Body of pancreas (tissue), 4 donors: Measurements from ENCODE around the gene HTRA3. TPM values are rescaled to one million over a fixed set of nuclear protein-coding genes. Genes with fewer than 3 reads are reported as not detected.
A peak's percentile ranks its signal among the peaks of the same experiment; 100 is the strongest.

Experiments used
- ATAC-seq: fragments of 150-250 bp; one replicate; pipeline ENCODE4 v1.9.1; 2016
- DNase-seq, 4 donors: peaks; one replicate each; pipeline ENCODE4 v3.0.0-alpha.2; 2019
- H3K27ac ChIP-seq, 4 donors: fragments of 200-600 bp; sonication (generic); 1 replicate in 3 of 4; 2 replicates in 1 of 4; pipeline versions ENCODE4 v1.5.1 to v1.6.1; 2016 to 2019; ENCODE audit warnings: mild to moderate bottlenecking in 1 of 4, mixed read lengths in 1 of 4, moderate library complexity in 1 of 4
- H3K27me3 ChIP-seq, 2 donors: fragments of 200-600 bp; sonication (generic); one replicate each; pipeline ENCODE4 v1.6.0; 2016; ENCODE audit warnings: mild to moderate bottlenecking in 1 of 2
- H3K36me3 ChIP-seq, 2 donors: fragments of 200-600 bp; sonication (generic); replicated peaks in 1 of 2; 2 replicates each; pipeline ENCODE4 v1.5.1; 2016; ENCODE audit warnings: low read depth in 2 of 2; ENCODE audit not compliant: insufficient read depth in 1 of 2
- H3K4me1 ChIP-seq: fragments of 200-600 bp; sonication (generic); one replicate; pipeline ENCODE4 v1.6.0; 2016
- H3K4me3 ChIP-seq, 2 donors: fragments of 200-600 bp; sonication (generic); 1 replicate in 1 of 2; 2 replicates in 1 of 2; pipeline ENCODE4 v1.5.1; 2016 to 2019
- H3K9me3 ChIP-seq, 3 donors: fragments of 200-600 bp; sonication (generic); 1 replicate in 2 of 3; 2 replicates in 1 of 3; pipeline ENCODE4 v1.5.1; 2016
- CTCF ChIP-seq, 7 experiments: fragments of 450-650 bp in 4 of 7; fragments of 200-600 bp in 3 of 7; sonication (generic) in 3 of 7; IDR thresholded peaks; one replicate each; pipeline ENCODE4 v1.5.1; 2016 to 2019; ENCODE audit warnings: antibody characterized with exemption in 7 of 7
- POLR2A ChIP-seq, 3 donors: fragments of 450-650 bp; IDR thresholded peaks; one replicate each; pipeline ENCODE4 v1.6.1; 2016; ENCODE audit warnings: antibody characterized with exemption in 3 of 3, mild to moderate bottlenecking in 2 of 3
- WGBS, 2 donors: methylation state at CpG; one replicate each; pipeline ENCODE4 v1.1.5; 2017; 5-methylcytosine and 5-hydroxymethylcytosine counted together
- intact Hi-C: fragments of 100-400 bp; cut with DNase I; formaldehyde crosslinking; loops from one replicate; pipeline ENCODE4 v1.15.1; 2023
- total RNA-seq, 2 donors: library from RNA; depleted of rRNA; stranded (reverse); fragments of >200 nt; gene quantifications; one replicate each; pipeline ENCODE4 v1.1.0, GENCODE V29; 2016

The HTRA3 gene
- total RNA-seq, 2 donors from 2014 or later = 4.2 to 17.5 TPM

GRCh38 chr4:8324640-8325239 lies 55.2 kb downstream of the HTRA3 start:
- peak in 1 of 4 donors; percentile 6 for DNase-seq
- ATAC-seq = no peak
- Histone ChIP-seq H3K36me3 (no peaks in the 10 kb centered on the region), H3K4me3 (no peak overlapping the region), H3K9me3 (no peaks in the 10 kb centered on the region), H3K27ac (no peak overlapping the region), H3K27me3 (no peaks in the 10 kb centered on the region), H3K4me1 (no peaks in the 10 kb centered on the region)
- TF ChIP-seq CTCF (IDR thresholded peaks at IDR 0.05) (no peak), POLR2A (IDR thresholded peaks at IDR 0.05) (no peak)
- WGBS, 2 donors = 78 to 81% methylated on average over 6 of the region's 6 CpGs
- intact Hi-C loops = no loop called here

GRCh38 chr4:8325291-8325973 lies 55.9 kb downstream of the HTRA3 start:
- WGBS, 2 donors = 77 to 81% methylated on average over 4 to 8 of the region's 8 CpGs
- no peaks in the 10 kb centered on the region for H3K9me3 ChIP-seq
- H3K4me3 ChIP-seq = no peak overlapping the region
- intact Hi-C loops = no loop called here
- ATAC-seq (no peak), DNase-seq (no peak)
- no peak for TF ChIP-seq POLR2A (IDR thresholded peaks at IDR 0.05)
- TF ChIP-seq CTCF (IDR thresholded peaks at IDR 0.05) = no peak
- no peaks in the 10 kb centered on the region for H3K27me3 ChIP-seq
- H3K4me1 ChIP-seq = no peaks in the 10 kb centered on the region
- no peak overlapping the region for H3K27ac ChIP-seq
- H3K36me3 ChIP-seq = no peaks in the 10 kb centered on the region

GRCh38 chr4:8326206-8326605 lies 56.7 kb downstream of the HTRA3 start:
- intact Hi-C loops = no loop called here
- DNase-seq (no peak), ATAC-seq (no peak)
- Histone ChIP-seq H3K27ac (no peak overlapping the region), H3K4me1 (no peaks in the 10 kb centered on the region), H3K4me3 (no peak overlapping the region), H3K36me3 (no peaks in the 10 kb centered on the region), H3K27me3 (no peaks in the 10 kb centered on the region), H3K9me3 (no peaks in the 10 kb centered on the region)
- TF ChIP-seq POLR2A (IDR thresholded peaks at IDR 0.05) (no peak), CTCF (IDR thresholded peaks at IDR 0.05) (no peak)

GRCh38 chr4:8328456-8328855 lies 58.9 kb downstream of the HTRA3 start:
- Histone ChIP-seq H3K4me3 (no peak overlapping the region), H3K9me3 (no peaks in the 10 kb centered on the region), H3K4me1 (no peaks in the 10 kb centered on the region), H3K36me3 (no peaks in the 10 kb centered on the region), H3K27me3 (no peaks in the 10 kb centered on the region), H3K27ac (no peak overlapping the region)
- DNase-seq = no peak
- intact Hi-C loops = no loop called here
- WGBS, 2 donors = 62 to 88% methylated on average over 3 of the region's 3 CpGs
- ATAC-seq = no peak
- TF ChIP-seq POLR2A (IDR thresholded peaks at IDR 0.05) = no peak
- no peak for TF ChIP-seq CTCF (IDR thresholded peaks at IDR 0.05)
